K562 (cell line): ENCODE measurements around the gene HTRA3. TPM values are rescaled to one million over a fixed set of nuclear protein-coding genes. Genes with fewer than 3 reads are reported as not detected.

Experiments used
- ATAC-seq: fragments of 200-7000 bp; cut with Tn5 transposase; 3 replicates; pipeline ENCODE4 v1.9.1; 2020; ENCODE audit warnings: moderate library complexity
- BruUV-seq: library from RNA; stranded (reverse); fragments of 400-500 nt; replicated peaks from 2 replicates; lab custom pipeline; 2021; lab: Mats Ljungman, UMichigan
- CTCF ChIA-PET: fragments of 300-600 bp; formaldehyde crosslinking; extraction: SDS; loops from one replicate; lab custom pipeline; 2021; ENCODE audit warnings: low intra/inter-chr PET ratio; lab: Yijun Ruan, JAX
- POLR2A ChIA-PET: fragments of 300-600, 350-650 bp; sonication (Branson Sonifier 250); formaldehyde crosslinking; extraction: SDS; loops from one replicate; lab custom pipeline; 2021; ENCODE audit warnings: antibody characterized with exemption, inconsistent platforms; lab: Yijun Ruan, JAX
- DNase-seq, 4 experiments: peaks; one replicate each; pipeline versions ENCODE4 v3.0.0 to v3.0.0-alpha.2; 2011 to 2018; ENCODE audit warnings: low spot score in 3 of 4, mixed read lengths in 3 of 4; ENCODE audit errors: extremely low read depth in 1 of 4
- FAIRE-seq: peaks from 2 replicates; lab custom pipeline; 2011; peaks lifted over from hg19 to GRCh38; lab: Jason Lieb, UNC
- H2AFZ ChIP-seq: 2 replicates; pipeline ENCODE4 v1.6.0; 2011; ENCODE audit warnings: low read depth, low read length, control low read depth, inconsistent platforms
- H3K27ac ChIP-seq: fragments of 200-600 bp; 3 replicates; pipeline ENCODE4 v1.8.0; 2011; ENCODE audit warnings: low read depth, mild to moderate bottlenecking, control low read depth, inconsistent platforms, low read length, moderate library complexity, mixed read lengths; ENCODE audit errors: extremely low read depth
- H3K27me3 ChIP-seq, 2 experiments: fragments of 300-600 bp in 1 of 2; 2 replicates in 1 of 2; 3 replicates in 1 of 2; pipeline versions ENCODE4 v1.6.0 to v1.8.0; 2011; ENCODE audit warnings: inconsistent platforms in 2 of 2, low read length in 2 of 2, mild to moderate bottlenecking in 1 of 2, mixed read lengths in 1 of 2, moderate library complexity in 1 of 2; ENCODE audit not compliant: control insufficient read depth in 2 of 2, insufficient read depth in 2 of 2
- H3K36me3 ChIP-seq: fragments of 300-600 bp; 3 replicates; pipeline ENCODE4 v1.8.0; 2011; ENCODE audit warnings: mild to moderate bottlenecking, low read length, inconsistent platforms; ENCODE audit not compliant: control insufficient read depth, insufficient read depth
- H3K4me1 ChIP-seq, 2 experiments: fragments of 200-600 bp in 1 of 2; replicated peaks in 1 of 2; 2 replicates in 1 of 2; 3 replicates in 1 of 2; pipeline versions ENCODE4 v1.5.1 to v1.8.0; 2011; ENCODE audit warnings: inconsistent platforms in 2 of 2, low read length in 2 of 2, mild to moderate bottlenecking in 1 of 2, mixed read lengths in 1 of 2, moderate library complexity in 1 of 2; ENCODE audit not compliant: control insufficient read depth in 2 of 2, insufficient read depth in 2 of 2
- H3K4me2 ChIP-seq: 2 replicates; pipeline ENCODE4 v1.6.1; 2011; ENCODE audit warnings: low read length, control low read depth, inconsistent platforms, mixed read lengths; ENCODE audit not compliant: insufficient read depth
- H3K4me3 ChIP-seq: fragments of 200-600 bp; sonication (generic), shearing (Covaris generic); 2 replicates; pipeline ENCODE4 v1.5.1; 2016; ENCODE audit warnings: control low read depth, inconsistent platforms
- H3K79me2 ChIP-seq: fragments of 200-600 bp; 3 replicates; pipeline ENCODE4 v1.8.0; 2011; ENCODE audit warnings: low read length, inconsistent platforms; ENCODE audit not compliant: control insufficient read depth, insufficient read depth
- H3K9ac ChIP-seq, 2 experiments: 2 replicates each; pipeline versions ENCODE4 v1.6.0 to v1.6.1; 2011; ENCODE audit warnings: low read depth in 2 of 2, low read length in 2 of 2, control low read depth in 1 of 2, inconsistent platforms in 1 of 2, mild to moderate bottlenecking in 1 of 2, mixed read lengths in 1 of 2; ENCODE audit not compliant: insufficient read depth in 1 of 2
- H3K9me1 ChIP-seq: one replicate; pipeline ENCODE4 v1.6.0; 2011; ENCODE audit warnings: inconsistent platforms, mild to moderate bottlenecking, low read length, moderate library complexity; ENCODE audit not compliant: control insufficient read depth, insufficient read depth
- H3K9me3 ChIP-seq: replicated peaks from 2 replicates; pipeline ENCODE4 v1.5.1; 2011; ENCODE audit warnings: low read depth, low read length, inconsistent platforms; ENCODE audit not compliant: control insufficient read depth, insufficient read depth
- H4K20me1 ChIP-seq: replicated peaks from 2 replicates; pipeline ENCODE4 v1.6.1; 2011; ENCODE audit warnings: low read length, inconsistent platforms, mixed read lengths; ENCODE audit not compliant: control insufficient read depth, insufficient read depth
- CBX5 ChIP-seq: IDR thresholded peaks from 2 replicates; pipeline ENCODE4 v1.6.1; 2014; ENCODE audit warnings: low read depth, borderline replicate concordance
- ELF1 ChIP-seq: fragments of 200-800 bp; sonication (Bioruptor generic); IDR thresholded peaks from 2 replicates; pipeline ENCODE4 v1.6.1; 2016; ENCODE audit warnings: missing genetic modification characterization, missing compliant biosample characterization
- ESRRA ChIP-seq: fragments of 450-650 bp; IDR thresholded peaks from 2 replicates; pipeline ENCODE4 v1.6.1; 2014; ENCODE audit warnings: low read depth, mild to moderate bottlenecking, moderate library complexity, borderline replicate concordance
- SMARCA5 ChIP-seq: fragments of 450-650 bp; IDR thresholded peaks from 2 replicates; pipeline ENCODE4 v1.6.1; 2016
- SREBF2 ChIP-seq: sonication (generic); formaldehyde crosslinking; IDR thresholded peaks from 2 replicates; pipeline ENCODE4 v1.4.0; 2020; ENCODE audit warnings: mild to moderate bottlenecking, missing genetic modification reagents
- ZFP1 ChIP-seq: fragments of 450-650 bp; formaldehyde crosslinking; IDR thresholded peaks from 2 replicates; pipeline ENCODE4 v1.4.0; 2020; ENCODE audit warnings: mild to moderate bottlenecking, mixed read lengths
- ZNF175 ChIP-seq: fragments of 200-800 bp; sonication (Bioruptor generic); IDR thresholded peaks from 2 replicates; pipeline ENCODE4 v1.6.1; 2016; ENCODE audit warnings: low read depth, mild to moderate bottlenecking, missing genetic modification characterization, missing compliant biosample characterization
- ZSCAN32 ChIP-seq: fragments of 450-650 bp; formaldehyde crosslinking; IDR thresholded peaks from 2 replicates; pipeline ENCODE4 v1.4.0; 2020; ENCODE audit warnings: mild to moderate bottlenecking, moderate library complexity
- WGBS: fragments of 100-300 bp; shearing (Covaris generic); methylation state at CpG from one replicate; pipeline ENCODE4 v1.1.6; 2016; ENCODE audit warnings: low coverage, mixed read lengths; ENCODE audit not compliant: insufficient coverage; ENCODE audit errors: missing lambda C conversion rate; 5-methylcytosine and 5-hydroxymethylcytosine counted together
- in situ Hi-C: fragments of 300-500 bp; cut with MboI; formaldehyde crosslinking; loops from 4 replicates; pipeline ENCODE4 v1.15.0; 2018; ENCODE audit warnings: inconsistent platforms, mixed read lengths
- intact Hi-C: fragments of 100-400 bp; cut with micrococcal nuclease; formaldehyde crosslinking; loops from 2 replicates; pipeline ENCODE4 v1.14.2; 2022
- polyA plus RNA-seq, 8 experiments: library from polyadenylated mRNA; depleted of rRNA in 4 of 8; stranded (reverse) in 5 of 8; unstranded in 3 of 8; fragments of >200 nt; fragmentation: Nextera tagmentation in 2 of 8; fragmentation: Illumina TruSeq in 1 of 8; extraction: Ambion mirVana in 2 of 8; extraction: Trizol in 1 of 8; gene quantifications; 2 replicates each; pipeline versions ENCODE4 v1.2.1 to v1.2.3, GENCODE V29; 2011 to 2014; ENCODE audit warnings: inconsistent platforms in 1 of 8, missing spikeins in 1 of 8
- total RNA-seq, 7 experiments: library from RNA; depleted of rRNA in 6 of 7; stranded (reverse); fragments of >200 nt in 6 of 7; fragmentation: Illumina TruSeq in 2 of 7; extraction: Trizol in 2 of 7; gene quantifications; 2 replicates each; pipeline versions ENCODE4 v1.2.1 to v1.2.3, GENCODE V29; 2011 to 2021; ENCODE audit warnings: low replicate concordance in 1 of 7

Gene HTRA3
- total and polyA plus RNA-seq, 9 of the 15 experiments (the other 6 are each of a cell fraction or from before 2014, with no cell fraction given) = 0.04 TPM; not detected in 8

GRCh38 chr4:8334786-8335460 lies 65.4 kb downstream of the HTRA3 start:
- H3K9me1 ChIP-seq = no peaks in the 10 kb centered on the region
- WGBS = 25% methylated on average over 13 of the region's 13 CpGs
- no peak overlapping the region for H3K27ac ChIP-seq
- intact Hi-C loops (no loop called here), in situ Hi-C loops (no loop called here)
- H3K4me1 ChIP-seq = peaks cover 5 to 6% of the 10 kb centered on the region in 2 experiments; a peak in 3 of 5 replicates
- no peaks in the 10 kb centered on the region for H3K36me3 ChIP-seq
- no peak overlapping the region for H3K9ac ChIP-seq
- CTCF ChIA-PET = no interaction called here
- POLR2A ChIA-PET = no interaction called here
- ATAC-seq (no peak), DNase-seq (no peak), FAIRE-seq (no peak)
- H3K9me3 ChIP-seq = peaks cover 14% of the 10 kb centered on the region
- no peaks in the 10 kb centered on the region for H3K79me2 ChIP-seq
- no TSS peak for BruUV-seq
- H3K27me3 ChIP-seq = peaks cover 0 to 21% of the 10 kb centered on the region in 2 experiments; a peak in 2 of 5 replicates
- 0 out of 2 replicates have a peak, but pooled peaks cover 4% of the 10 kb centered on the region for H4K20me1 ChIP-seq
- TF ChIP-seq ZSCAN32 (CRISPR knock-in tag) = no peak
- TF ChIP-seq SREBF2 (CRISPR knock-in tag) = no peak
- no peak for TF ChIP-seq ZNF175 (CRISPR knock-in tag)
- no peak overlapping the region for H3K4me2 ChIP-seq
- no peak overlapping the region for H3K4me3 ChIP-seq
- no peak overlapping the region for H2AFZ ChIP-seq

- no peak overlapping the region for H3K4me3 ChIP-seq
- no peak for DNase-seq
- no TSS peak for BruUV-seq
- FAIRE-seq = no peak
- ChIA-PET POLR2A (no interaction called here), CTCF (no interaction called here)
- peak; percentile 20; the same call in 1 of the 2 replicates for TF ChIP-seq CBX5
- 0 out of 2 replicates have a peak, but pooled peaks have one; percentile 25 for TF ChIP-seq SMARCA5
- peak; percentile 99 for TF ChIP-seq ZFP1
- no peak for TF ChIP-seq ESRRA
- peak; percentile 32; the same call in 1 of the 2 replicates for TF ChIP-seq ELF1
- peaks cover 14% of the 10 kb centered on the region for H3K9me3 ChIP-seq
- H3K27me3 ChIP-seq = peaks cover 0 to 11% of the 10 kb centered on the region in 2 experiments; a peak in 2 of 5 replicates
- peak overlapping the region; percentile 44; the same call in 2 of the 3 replicates for H3K27ac ChIP-seq
- intact Hi-C loops (no loop called here), in situ Hi-C loops (no loop called here)
- WGBS = 22% methylated on average over 2 of the region's 2 CpGs
- no peaks in the 10 kb centered on the region for H3K9me1 ChIP-seq
- no peak overlapping the region for H2AFZ ChIP-seq
- no peaks in the 10 kb centered on the region for H3K36me3 ChIP-seq
- 0 out of 2 replicates have a peak, but pooled peaks cover under 1% of the 10 kb centered on the region for H4K20me1 ChIP-seq
- no peaks in the 10 kb centered on the region for H3K79me2 ChIP-seq
- ATAC-seq = no peak
- H3K4me1 ChIP-seq = peaks cover 4 to 6% of the 10 kb centered on the region in 2 experiments; a peak in 4 of 5 replicates
- H3K4me2 ChIP-seq = no peak overlapping the region
- no peak overlapping the region for H3K9ac ChIP-seq
Observed at GRCh38 chr4:8335848-8336247, 66.3 kb downstream of the HTRA3 start.
